OCI-LY7 (cell line): Measurements from ENCODE around the gene ADCY7. TPM values are rescaled to one million over a fixed set of nuclear protein-coding genes. Genes with fewer than 3 reads are reported as not detected.

Experiments
- BruUV-seq: library from RNA; stranded (reverse); fragments of 400-500 nt; replicated peaks from 2 replicates; lab custom pipeline; 2021; lab: Mats Ljungman, UMichigan
- CTCF ChIA-PET: fragments of 300-600 bp; sonication (Branson Sonifier 250); formaldehyde crosslinking; loops from one replicate; lab custom pipeline; 2022; ENCODE audit warnings: antibody characterized with exemption; ENCODE audit not compliant: unreplicated experiment; lab: Charles Lee
- POLR2A ChIA-PET: fragments of 300-600 bp; sonication (Branson Sonifier 250); formaldehyde crosslinking; loops from one replicate; lab custom pipeline; 2022; ENCODE audit warnings: antibody characterized with exemption; lab: Charles Lee
- DNase-seq: peaks from one replicate; pipeline ENCODE4 v3.0.0-alpha.2; 2015; ENCODE audit warnings: low spot score
- H2AFZ ChIP-seq: fragments of 200-600 bp; sonication (generic), shearing (Covaris generic); 2 replicates; pipeline ENCODE4 v1.6.1; 2014; ENCODE audit warnings: mild to moderate bottlenecking, antibody characterized with exemption, low read length, moderate library complexity
- H3K27ac ChIP-seq: fragments of 200-600 bp; sonication (generic); 2 replicates; pipeline ENCODE4 v1.5.1; 2014; ENCODE audit warnings: mixed run types, low read depth, mild to moderate bottlenecking, moderate library complexity, low read length, inconsistent platforms; ENCODE audit not compliant: poor library complexity, severe bottlenecking
- H3K36me3 ChIP-seq: fragments of 200-600 bp; sonication (generic); 2 replicates; pipeline ENCODE4 v1.6.1; 2014; ENCODE audit warnings: mild to moderate bottlenecking, antibody characterized with exemption, low read length, moderate library complexity, mixed read lengths; ENCODE audit not compliant: insufficient read depth
- H3K4me1 ChIP-seq: fragments of 200-600 bp; sonication (generic); 2 replicates; pipeline ENCODE4 v1.5.1; 2014; ENCODE audit warnings: mild to moderate bottlenecking, low read length; ENCODE audit not compliant: insufficient read depth, poor library complexity, severe bottlenecking
- H3K4me2 ChIP-seq: fragments of 200-600 bp; sonication (generic); 2 replicates; pipeline ENCODE4 v1.6.1; 2014; ENCODE audit warnings: mild to moderate bottlenecking, low read length
- H3K4me3 ChIP-seq: fragments of 200-600 bp; sonication (generic); 2 replicates; pipeline ENCODE4 v1.5.1; 2014; ENCODE audit warnings: mild to moderate bottlenecking, low read depth, low read length; ENCODE audit not compliant: poor library complexity, severe bottlenecking
- H3K79me2 ChIP-seq: fragments of 200-600 bp; sonication (generic); 2 replicates; pipeline ENCODE4 v1.6.1; 2016; ENCODE audit warnings: low read depth, mild to moderate bottlenecking, low read length, moderate library complexity, mixed read lengths; ENCODE audit not compliant: insufficient read depth
- H3K9me2 ChIP-seq: fragments of 200-600 bp; sonication (generic); 2 replicates; pipeline ENCODE4 v1.6.1; 2016; ENCODE audit warnings: mild to moderate bottlenecking, low read length, mixed read lengths; ENCODE audit not compliant: insufficient read depth
- H3K9me3 ChIP-seq: fragments of 200-600 bp; sonication (generic); 2 replicates; pipeline ENCODE4 v1.6.1; 2014; ENCODE audit warnings: mild to moderate bottlenecking, mixed run types, low read length, mixed read lengths
- H4K20me1 ChIP-seq: fragments of 200-600 bp; sonication (generic); 2 replicates; pipeline ENCODE4 v1.6.1; 2014; ENCODE audit warnings: mild to moderate bottlenecking, antibody characterized with exemption, low read length, moderate library complexity, mixed read lengths; ENCODE audit not compliant: insufficient read depth
- CTCF ChIP-seq: fragments of 200-600 bp; sonication (generic); conservative IDR thresholded peaks from 2 replicates; pipeline ENCODE4 v1.5.1; 2014; ENCODE audit warnings: mild to moderate bottlenecking, antibody characterized with exemption, low read length, moderate library complexity, mixed read lengths
- EZH2phosphoT487 ChIP-seq: fragments of 200-600 bp; sonication (generic); IDR thresholded peaks from 2 replicates; pipeline ENCODE4 v1.6.1; 2018; ENCODE audit warnings: low read depth, borderline replicate concordance, mild to moderate bottlenecking, mixed run types, antibody characterized with exemption, low read length, moderate library complexity, mixed read lengths
- intact Hi-C: fragments of 100-400 bp; cut with micrococcal nuclease; formaldehyde crosslinking; loops from one replicate; pipeline ENCODE4 v1.10.0; 2022; ENCODE audit not compliant: unreplicated experiment
- total RNA-seq, 2 experiments: library from RNA; depleted of rRNA in 1 of 2; stranded (reverse); fragments of >200 nt in 1 of 2; shearing (Covaris generic) in 1 of 2; gene quantifications; 2 replicates each; pipeline ENCODE4 v1.2.3, GENCODE V29; 2014 to 2022

Gene ADCY7
- total RNA-seq, 2 experiments from 2014 or later, result 49.9 to 77.7 TPM

DNA sequence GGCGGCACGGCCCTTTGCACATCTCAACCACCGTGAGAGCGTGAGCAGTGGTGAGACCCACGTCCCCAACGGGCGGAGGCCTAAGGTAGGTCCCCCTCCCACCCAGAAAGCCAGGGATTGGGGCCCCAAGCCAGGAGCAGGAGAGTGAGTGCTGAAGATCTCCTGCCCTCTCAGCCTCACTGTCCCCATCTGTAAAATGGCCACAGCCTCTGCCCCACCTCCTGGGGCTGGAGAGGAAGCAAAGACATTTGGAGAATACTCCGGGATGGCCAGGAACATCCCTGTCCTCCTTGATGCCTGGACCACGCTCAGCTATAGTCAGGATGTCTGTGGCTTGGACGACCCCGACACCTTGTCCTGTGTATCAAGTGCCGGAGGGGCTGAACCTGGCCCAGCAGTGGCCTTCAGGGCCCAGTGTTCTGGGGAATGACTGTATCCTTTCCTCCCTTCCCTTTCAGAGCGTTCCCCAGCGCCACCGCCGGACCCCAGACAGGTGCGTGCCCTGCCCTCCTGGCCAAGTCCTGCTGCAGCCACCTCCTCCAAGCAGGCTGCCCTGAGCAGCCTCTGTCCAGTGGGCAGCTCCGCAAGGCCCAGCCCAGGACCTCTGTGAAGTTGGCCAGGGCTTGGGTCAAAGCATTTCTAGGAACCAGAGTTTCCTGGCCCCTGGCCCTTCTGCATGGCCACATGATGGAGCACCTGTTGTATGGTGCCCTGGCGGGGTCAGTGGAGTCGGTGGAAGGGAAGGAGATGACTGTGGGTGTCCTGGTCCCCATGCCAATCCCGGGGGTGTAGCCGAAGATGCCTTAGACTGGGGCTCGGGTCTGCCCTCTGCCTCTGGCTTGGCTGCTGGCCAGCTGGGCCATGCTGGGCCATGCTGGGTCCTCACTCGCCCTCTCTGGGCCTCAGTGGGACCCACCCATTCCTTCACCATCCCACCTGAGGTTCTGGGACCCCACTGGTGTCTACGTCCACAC lies 38.4 kb downstream of the ADCY7 start:
- DNase-seq, result no peak
- no peak for TF ChIP-seq CTCF
- TF ChIP-seq EZH2phosphoT487, result no peak
- Histone ChIP-seq H3K27ac (no peak overlapping the region), H3K9me3 (no peaks in the 10 kb centered on the region), H3K79me2 (no peaks in the 10 kb centered on the region), H3K9me2 (no peaks in the 10 kb centered on the region), H4K20me1 (no peaks in the 10 kb centered on the region), H3K4me3 (no peak overlapping the region), H3K36me3 (peaks cover 8% of the 10 kb centered on the region; the same call in 1 of the 2 replicates), H3K4me2 (no peak overlapping the region), H3K4me1 (no peaks in the 10 kb centered on the region), H2AFZ (no peak overlapping the region)
- no TSS peak for BruUV-seq
- POLR2A ChIA-PET, result no interaction called here
- CTCF ChIA-PET, result no interaction called here
- intact Hi-C loops, result no loop called here

DNA sequence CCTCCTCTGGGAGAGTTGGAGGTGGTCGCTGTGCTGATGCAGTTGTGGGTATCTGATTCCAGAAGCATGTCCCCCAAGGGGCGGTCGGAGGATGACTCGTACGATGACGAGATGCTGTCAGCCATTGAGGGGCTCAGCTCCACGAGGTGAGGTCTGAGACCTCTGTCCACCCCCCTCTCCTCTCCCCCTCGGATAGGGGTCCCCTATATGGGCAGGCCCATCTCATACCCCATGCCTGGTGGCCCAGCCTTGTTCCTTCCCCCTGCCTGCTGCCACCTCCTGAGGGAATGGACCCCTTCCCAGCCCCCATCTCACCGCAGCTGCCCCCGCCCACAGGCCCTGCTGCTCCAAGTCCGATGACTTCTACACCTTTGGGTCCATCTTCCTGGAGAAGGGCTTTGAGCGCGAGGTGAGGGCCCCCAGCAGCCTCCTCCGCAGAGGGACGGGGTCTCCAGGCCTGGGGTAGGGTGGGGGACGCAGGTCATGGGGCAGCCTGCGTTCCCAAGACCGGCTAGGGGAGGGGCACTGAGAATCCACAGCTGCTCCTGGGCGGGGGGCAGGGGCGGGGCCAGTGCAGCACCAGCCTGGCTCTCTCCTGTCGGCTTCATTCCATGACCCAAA lies 39.2 kb downstream of the ADCY7 start:
- no TSS peak for BruUV-seq
- H3K9me3 ChIP-seq, result no peaks in the 10 kb centered on the region
- H3K4me1 ChIP-seq, result no peaks in the 10 kb centered on the region
- no peaks in the 10 kb centered on the region for H4K20me1 ChIP-seq
- H3K27ac ChIP-seq, result no peak overlapping the region
- POLR2A ChIA-PET, result no interaction called here
- H3K4me2 ChIP-seq, result no peak overlapping the region
- CTCF ChIA-PET, result no interaction called here
- no peaks in the 10 kb centered on the region for H3K9me2 ChIP-seq
- intact Hi-C loops, result no loop called here
- no peaks in the 10 kb centered on the region for H3K79me2 ChIP-seq
- H3K4me3 ChIP-seq, result no peak overlapping the region
- H3K36me3 ChIP-seq, result peaks cover 8% of the 10 kb centered on the region; the same call in 1 of the 2 replicates
- TF ChIP-seq CTCF, result no peak
- TF ChIP-seq EZH2phosphoT487, result no peak
- no peak overlapping the region for H2AFZ ChIP-seq
- no peak for DNase-seq
